Esophagus squamous epithelium (tissue), 5 donors: ENCODE results near the gene FAM135A. TPM values are rescaled to one million over a fixed set of nuclear protein-coding genes. Genes with fewer than 3 reads are reported as not detected.
"Not testable (repeated sequence)": the region's sequence is repeated elsewhere in the genome, so short reads cannot be mapped to it uniquely, and the experiment has no call there.

Source experiments
- DNase-seq: peaks from one replicate; lab custom pipeline; 2025; lab: John Stamatoyannopoulos, UW
- H3K27ac ChIP-seq, 4 donors: fragments of 200-600 bp; sonication (generic); one replicate each; pipeline ENCODE4 v1.5.1; 2016 to 2019; ENCODE audit warnings: mild to moderate bottlenecking in 1 of 4
- H3K27me3 ChIP-seq, 4 donors: fragments of 200-600 bp; sonication (generic); 1 replicate in 3 of 4; 2 replicates in 1 of 4; pipeline versions ENCODE4 v1.5.1 to v1.6.0; 2017 to 2021; ENCODE audit warnings: antibody characterized with exemption in 1 of 4
- H3K36me3 ChIP-seq, 3 donors: fragments of 200-600 bp; sonication (generic); one replicate each; pipeline ENCODE4 v1.5.1; 2016 to 2019
- H3K4me1 ChIP-seq, 3 donors: fragments of 200-600 bp; sonication (generic); one replicate each; pipeline ENCODE4 v1.5.1; 2017 to 2019
- H3K4me3 ChIP-seq, 4 donors: fragments of 200-600 bp; sonication (generic); 1 replicate in 3 of 4; 2 replicates in 1 of 4; pipeline ENCODE4 v1.5.1; 2016 to 2019; ENCODE audit warnings: mild to moderate bottlenecking in 2 of 4, moderate library complexity in 1 of 4
- H3K9me3 ChIP-seq, 3 donors: fragments of 200-600 bp; sonication (generic); one replicate each; pipeline ENCODE4 v1.5.1; 2016 to 2019
- CTCF ChIP-seq, 6 experiments: fragments of 450-650 bp in 4 of 6; fragments of 200-600 bp in 2 of 6; sonication (generic) in 2 of 6; IDR thresholded peaks; one replicate each; pipeline ENCODE4 v1.5.1; 2016 to 2019; ENCODE audit warnings: antibody characterized with exemption in 6 of 6, mild to moderate bottlenecking in 4 of 6, moderate library complexity in 4 of 6
- POLR2A ChIP-seq, 4 donors: fragments of 450-650 bp; IDR thresholded peaks; one replicate each; pipeline ENCODE4 v1.6.1; 2017; ENCODE audit warnings: antibody characterized with exemption in 4 of 4, mild to moderate bottlenecking in 4 of 4, moderate library complexity in 3 of 4
- WGBS, 2 donors: methylation state at CpG; one replicate each; pipeline ENCODE4 v1.1.5; 2018; 5-methylcytosine and 5-hydroxymethylcytosine counted together
- intact Hi-C: fragments of 100-400 bp; cut with DNase I; formaldehyde crosslinking; loops from one replicate; pipeline ENCODE4 v1.15.0; 2022
- total RNA-seq, 4 donors: library from RNA; depleted of rRNA; stranded (reverse); fragments of >200 nt; gene quantifications; one replicate each; pipeline ENCODE4 v1.1.0, GENCODE V29; 2016
- donor health status: DM: yes; HTN: yes; CAD: no.

The FAM135A gene
- total RNA-seq, 4 donors from 2014 or later, result 81.4 to 142 (median 120) TPM

- peaks cover 0 to 86% (median 12%) of the 10 kb centered on the region in 3 donors for H3K36me3 ChIP-seq
- intact Hi-C loops, result no loop called here
- no peak for DNase-seq
- H3K4me3 ChIP-seq, result no peak overlapping the region
- no peaks in the 10 kb centered on the region for H3K27me3 ChIP-seq
- no peak overlapping the region for H3K27ac ChIP-seq
- H3K9me3 ChIP-seq, result no peaks in the 10 kb centered on the region
- no peaks in the 10 kb centered on the region for H3K4me1 ChIP-seq
- TF ChIP-seq POLR2A (IDR thresholded peaks at IDR 0.05), result no peak
- no peak for TF ChIP-seq CTCF (IDR thresholded peaks at IDR 0.05)
Measured at GRCh38 chr6:70470016-70470415, 56.7 kb downstream of the FAM135A start.

GRCh38 chr6:70470510-70470909 lies 57.2 kb downstream of the FAM135A start:
- 93 to 100% methylated on average over 3 of the region's 3 CpGs for WGBS, 2 donors
- H3K36me3 ChIP-seq, result peaks cover 0 to 86% (median 8%) of the 10 kb centered on the region in 3 donors
- H3K4me3 ChIP-seq, H3K27ac ChIP-seq, H3K4me1 ChIP-seq, intact Hi-C loops, H3K27me3 ChIP-seq, H3K9me3 ChIP-seq, DNase-seq: not testable (repeated sequence)

- DNase-seq, result no peak
- intact Hi-C loops, result no loop called here
- Histone ChIP-seq H3K27me3 (no peaks in the 10 kb centered on the region), H3K9me3 (no peaks in the 10 kb centered on the region), H3K36me3 (peaks cover 0 to 86% (median 18%) of the 10 kb centered on the region in 3 donors), H3K4me1 (peaks cover 0 to 8% (median 0%) of the 10 kb centered on the region in 3 donors), H3K27ac (no peak overlapping the region), H3K4me3 (no peak overlapping the region)
- no peak for TF ChIP-seq POLR2A (IDR thresholded peaks at IDR 0.05)
- TF ChIP-seq CTCF (IDR thresholded peaks at IDR 0.05), result no peak
- WGBS, 2 donors, result 69 to 93% methylated on average over 3 of the region's 3 CpGs
Measured at GRCh38 chr6:70474751-70475150, 61.4 kb downstream of the FAM135A start.

- TF ChIP-seq POLR2A (IDR thresholded peaks at IDR 0.05), result no peak
- no peak for TF ChIP-seq CTCF (IDR thresholded peaks at IDR 0.05)
- peaks cover 0 to 12% (median 0%) of the 10 kb centered on the region in 3 donors for H3K4me1 ChIP-seq
- H3K27me3 ChIP-seq, result no peaks in the 10 kb centered on the region
- peak overlapping the region in 1 of 4 donors; percentile 12 for H3K27ac ChIP-seq
- peaks cover under 1 to 75% (median 10%) of the 10 kb centered on the region in 3 donors for H3K36me3 ChIP-seq
- H3K4me3 ChIP-seq, result no peak overlapping the region
- intact Hi-C loops, result no loop called here
- 47 to 57% methylated on average over 4 of the region's 4 CpGs for WGBS, 2 donors
- no peak for DNase-seq
- H3K9me3 ChIP-seq, result no peaks in the 10 kb centered on the region
Measured at GRCh38 chr6:70479236-70479635, 65.9 kb downstream of the FAM135A start.

GRCh38 chr6:70486638-70487037 lies 73.3 kb downstream of the FAM135A start:
- H3K27me3 ChIP-seq, H3K4me3 ChIP-seq, H3K27ac ChIP-seq, intact Hi-C loops, H3K9me3 ChIP-seq, DNase-seq, H3K4me1 ChIP-seq: not testable (repeated sequence)
- peaks cover 5 to 65% (median 5%) of the 10 kb centered on the region in 3 donors for H3K36me3 ChIP-seq
- 97% methylated on average over 6 to 9 of the region's 9 CpGs for WGBS, 2 donors

- intact Hi-C loops, result no loop called here
- H3K27me3 ChIP-seq, result no peaks in the 10 kb centered on the region
- H3K27ac ChIP-seq, result no peak overlapping the region
- WGBS, 2 donors, result 57 to 59% methylated on average over 3 of the region's 3 CpGs
- no peak overlapping the region for H3K4me3 ChIP-seq
- DNase-seq, result no peak
- TF ChIP-seq CTCF (IDR thresholded peaks at IDR 0.05) (no peak), POLR2A (IDR thresholded peaks at IDR 0.05) (no peak)
- H3K36me3 ChIP-seq, result peaks cover 3 to 67% (median 4%) of the 10 kb centered on the region in 3 donors
- H3K9me3 ChIP-seq, result no peaks in the 10 kb centered on the region
- no peaks in the 10 kb centered on the region for H3K4me1 ChIP-seq
Measured at GRCh38 chr6:70489364-70489763, 76.1 kb downstream of the FAM135A start.
